H4 (cell line): ENCODE results near the gene ABCC2. TPM values are rescaled to one million over a fixed set of nuclear protein-coding genes. Genes with fewer than 3 reads are reported as not detected.
"Not testable (repeated sequence)": the region's sequence is repeated elsewhere in the genome, so short reads cannot be mapped to it uniquely, and the experiment has no call there.

Source experiments
- DNase-seq: peaks from one replicate; pipeline ENCODE4 v3.0.0-alpha.2; 2015; ENCODE audit warnings: low spot score
- total RNA-seq: library from RNA; depleted of rRNA; stranded (reverse); fragments of >200 nt; shearing (Covaris generic); gene quantifications from 2 replicates; pipeline ENCODE4 v1.2.3, GENCODE V29; 2014

ABCC2 gene
- total RNA-seq, 1 experiment from 2014 or later: 4.0 TPM

DNA sequence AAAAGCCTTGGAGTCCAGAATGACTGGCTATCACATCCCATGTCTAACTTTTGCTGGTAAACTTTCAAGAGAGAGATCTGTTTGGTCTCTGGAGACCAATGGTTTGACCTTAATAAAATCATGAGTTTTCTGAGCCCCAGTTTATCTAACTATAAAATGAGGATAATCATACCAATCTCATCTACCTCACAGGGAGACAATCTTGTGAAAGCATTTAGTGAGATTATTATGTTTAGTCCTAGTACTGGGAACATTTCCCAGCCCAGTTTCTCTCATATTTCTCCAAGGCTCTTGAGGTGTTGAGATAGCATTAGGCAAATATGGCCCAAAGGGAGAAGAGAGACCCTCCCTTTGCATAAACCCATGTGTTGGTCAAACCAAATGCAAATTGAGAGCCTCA is 25.8 kb downstream of the ABCC2 start:
- DNase-seq: no peak

GRCh38 chr10:99809481-99809880 is 27.0 kb downstream of the ABCC2 start:
- no peak for DNase-seq

- DNase-seq: no peak
Observed at GRCh38 chr10:99809931-99810615, 27.6 kb downstream of the ABCC2 start.

DNA sequence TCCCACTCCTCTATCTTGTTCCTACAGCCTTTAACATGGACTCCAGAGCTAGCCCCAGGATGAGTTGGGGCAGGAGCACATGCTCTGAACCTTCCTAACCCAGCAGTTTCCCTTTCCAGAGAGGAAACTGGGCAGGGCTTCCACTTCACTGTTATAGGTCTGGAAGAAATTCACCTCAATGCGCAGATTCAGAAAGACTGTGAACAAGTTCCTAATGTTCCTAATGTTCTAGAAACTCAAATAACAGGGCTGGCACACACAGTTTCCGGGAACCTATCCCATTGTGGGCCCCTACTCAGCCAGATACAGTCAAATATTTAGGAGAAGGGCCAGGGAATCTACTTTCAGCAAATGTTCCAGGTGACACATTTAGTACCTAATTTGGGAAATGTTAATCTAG is 29.7 kb downstream of the ABCC2 start:
- no peak for DNase-seq

DNA sequence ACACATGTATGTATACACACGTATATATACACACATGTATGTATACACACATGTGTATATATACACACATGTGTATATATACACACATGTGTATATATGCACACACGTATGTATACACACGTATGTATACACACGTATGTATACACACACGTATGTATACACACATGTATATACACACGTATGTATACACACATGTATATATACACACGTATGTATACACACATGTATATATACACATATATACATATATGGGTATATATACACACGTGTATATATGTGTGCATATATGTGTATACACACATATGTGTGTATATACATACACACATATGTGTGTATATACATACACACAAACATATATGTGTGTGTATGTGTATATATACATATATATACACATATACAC is 31.7 kb downstream of the ABCC2 start:
- no peak for DNase-seq

GRCh38 chr10:99815621-99816020 is 33.2 kb downstream of the ABCC2 start:
- DNase-seq: no peak

- no peak for DNase-seq
Observed at GRCh38 chr10:99827936-99828335, 45.5 kb downstream of the ABCC2 start.

- DNase-seq: no peak
Observed at GRCh38 chr10:99828464-99828863, 46.0 kb downstream of the ABCC2 start.

GRCh38 chr10:99832439-99832838 is 50.0 kb downstream of the ABCC2 start:
- no peak for DNase-seq

- no peak for DNase-seq
Observed at GRCh38 chr10:99834410-99834809, 52.0 kb downstream of the ABCC2 start.

- no peak for DNase-seq
Observed at GRCh38 chr10:99835947-99836346, 53.5 kb downstream of the ABCC2 start.

GRCh38 chr10:99836711-99837110 is 54.3 kb downstream of the ABCC2 start:
- DNase-seq: no peak

GRCh38 chr10:99840859-99841258 is 58.4 kb downstream of the ABCC2 start:
- DNase-seq: not testable (repeated sequence)

DNA sequence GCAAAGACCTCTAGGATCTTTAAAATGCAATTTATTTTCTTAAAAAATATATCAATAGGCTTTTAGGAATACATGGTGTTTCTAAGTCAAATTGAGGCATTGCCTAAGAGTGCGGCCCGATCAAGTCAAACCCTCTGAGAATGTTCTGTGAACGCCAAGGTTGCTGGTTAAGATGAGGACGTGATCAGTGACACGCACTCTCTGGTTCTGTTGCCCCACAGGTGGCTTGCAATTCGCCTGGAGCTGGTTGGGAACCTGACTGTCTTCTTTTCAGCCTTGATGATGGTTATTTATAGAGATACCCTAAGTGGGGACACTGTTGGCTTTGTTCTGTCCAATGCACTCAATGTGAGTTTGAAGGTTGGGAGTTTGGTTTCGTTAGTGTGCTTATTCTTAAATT is 59.3 kb downstream of the ABCC2 start:
- no peak for DNase-seq

GRCh38 chr10:99843310-99843709 is 60.9 kb downstream of the ABCC2 start:
- no peak for DNase-seq

GRCh38 chr10:99844433-99844955 is 62.1 kb downstream of the ABCC2 start:
- no peak for DNase-seq

GRCh38 chr10:99845837-99846382 is 63.5 kb downstream of the ABCC2 start:
- DNase-seq: peak; percentile 82

DNA sequence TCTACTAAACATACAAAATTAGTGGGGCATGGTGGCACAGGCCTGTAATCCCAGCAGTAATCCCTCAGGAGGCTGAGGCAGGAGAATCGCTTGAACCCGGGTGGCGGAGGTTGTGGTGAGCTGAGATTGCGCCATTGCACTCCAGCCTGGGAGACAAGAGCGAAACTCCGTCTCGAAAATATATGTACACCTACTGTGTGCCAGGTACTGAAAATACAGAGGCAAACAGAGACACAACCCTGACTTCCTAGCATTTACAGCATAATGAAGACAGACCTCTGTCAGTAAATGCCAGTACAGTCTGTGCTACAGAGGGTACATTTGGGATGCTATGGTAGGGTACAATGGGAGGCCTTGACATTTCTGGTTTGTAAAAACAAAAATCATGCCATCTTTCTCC is 66.6 kb downstream of the ABCC2 start:
- DNase-seq: no peak

DNA sequence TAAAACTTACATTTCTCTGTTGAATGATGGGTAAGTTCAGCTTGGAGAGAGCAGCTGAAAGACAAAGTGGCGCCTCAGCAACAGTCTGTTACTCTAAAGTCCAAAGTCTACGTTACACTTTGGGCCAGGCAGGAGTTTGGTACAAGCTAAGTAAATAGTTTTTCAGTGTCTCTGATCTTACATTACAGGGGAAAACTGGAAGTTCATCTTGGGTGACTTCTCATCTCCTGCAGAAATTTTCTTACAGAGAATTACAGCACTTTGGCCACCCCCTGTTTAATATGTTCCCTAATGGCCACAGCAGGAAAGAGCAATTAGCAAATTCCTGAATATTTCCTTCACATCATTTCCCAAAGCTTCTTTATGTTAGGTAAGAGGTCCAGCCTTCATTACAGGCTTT is 67.1 kb downstream of the ABCC2 start:
- DNase-seq: no peak

DNA sequence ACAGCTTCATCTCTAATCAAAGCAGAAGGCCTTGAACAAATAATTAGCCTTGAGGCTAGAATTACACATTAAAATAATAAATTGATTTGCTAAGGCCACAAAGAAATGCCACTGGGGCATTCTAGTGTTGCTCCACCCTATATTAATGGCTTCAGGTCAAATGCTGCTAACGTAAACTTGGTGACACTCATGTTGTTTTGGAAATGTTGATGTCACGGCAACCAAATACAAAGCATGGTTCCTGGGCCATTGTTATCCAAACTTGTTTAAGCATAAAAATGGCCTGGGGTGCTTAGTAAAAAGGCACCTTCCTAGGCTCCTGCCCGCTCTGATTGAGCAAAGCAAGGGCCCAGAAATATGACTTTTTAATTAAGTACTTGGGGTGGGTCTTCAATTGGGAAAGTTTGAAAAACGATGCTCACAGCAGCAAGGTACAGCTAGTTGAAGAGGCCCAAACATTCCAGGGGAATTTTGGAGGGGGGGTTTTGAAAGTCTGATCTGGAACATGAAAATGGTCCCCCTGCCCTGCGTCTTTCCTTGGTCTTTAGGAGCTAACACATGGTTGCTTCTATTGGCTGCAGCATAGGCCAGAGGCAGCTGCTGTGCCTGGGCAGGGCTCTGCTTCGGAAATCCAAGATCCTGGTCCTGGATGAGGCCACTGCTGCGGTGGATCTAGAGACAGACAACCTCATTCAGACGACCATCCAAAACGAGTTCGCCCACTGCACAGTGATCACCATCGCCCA is 67.8 kb downstream of the ABCC2 start:
- DNase-seq: no peak

GRCh38 chr10:99850767-99851340 is 68.4 kb downstream of the ABCC2 start:
- no peak for DNase-seq

DNA sequence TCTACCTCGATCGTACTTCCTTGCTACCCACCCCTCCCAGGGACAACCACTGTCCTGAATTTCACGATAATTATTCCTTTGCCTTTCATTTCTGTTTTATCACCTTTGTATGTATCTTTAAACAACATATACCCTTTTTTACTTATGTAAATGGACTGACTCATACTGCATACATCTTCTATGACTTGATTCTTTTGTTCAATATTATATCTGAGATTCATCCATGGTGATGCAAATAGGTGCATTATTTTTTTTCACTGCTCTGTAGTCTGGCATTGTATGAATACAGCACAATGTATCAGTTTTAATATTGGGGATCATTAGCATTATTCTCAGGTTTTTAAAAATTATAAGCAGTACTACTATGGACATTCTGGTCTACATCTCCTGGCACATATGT is 69.4 kb downstream of the ABCC2 start:
- DNase-seq: no peak
